ENCODE measurements around the gene TBXT.
"Not testable (repeated sequence)": the region's sequence is repeated elsewhere in the genome, so short reads cannot be mapped to it uniquely, and the experiment has no call there.

Gene TBXT

GRCh38 chr6:166167801-166168615 is at the start of gene TBXT:
Gene TBXT, minus strand, starts transcription at chr6:166167851. Its CDS starts 260 bp downstream, at chr6:166167591.
- peak in 1 of 2 experiments; percentile 9 for DNase-seq

GRCh38 chr6:166207284-166207561 is 39.6 kb upstream of the TBXT start:
- DNase-seq, result no peak

- no peak for DNase-seq
These were observed 39.0 kb upstream of the TBXT start for GRCh38 chr6:166206510-166207283.

- no peak for DNase-seq
These were observed 38.4 kb upstream of the TBXT start for GRCh38 chr6:166206066-166206465.

GRCh38 chr6:166204852-166205650 is 37.4 kb upstream of the TBXT start:
- DNase-seq, result no peak

- DNase-seq, result no peak
These were observed 36.1 kb upstream of the TBXT start for GRCh38 chr6:166203641-166204222.

GRCh38 chr6:166203003-166203640 is 35.5 kb upstream of the TBXT start:
- no peak for DNase-seq

- DNase-seq, result no peak
These were observed 34.7 kb upstream of the TBXT start for GRCh38 chr6:166202321-166202733.

- DNase-seq, result no peak
These were observed 34.2 kb upstream of the TBXT start for GRCh38 chr6:166201878-166202277.

GRCh38 chr6:166197361-166197760 is 29.7 kb upstream of the TBXT start:
- no peak for DNase-seq

GRCh38 chr6:166195860-166196238 is 28.2 kb upstream of the TBXT start:
- DNase-seq, result no peak

- DNase-seq, result no peak
These were observed 27.5 kb upstream of the TBXT start for GRCh38 chr6:166194914-166195859.

GRCh38 chr6:166192557-166192956 is 24.9 kb upstream of the TBXT start:
- no peak for DNase-seq

- DNase-seq, result no peak
These were observed 24.5 kb upstream of the TBXT start for GRCh38 chr6:166192136-166192535.

- no peak for DNase-seq
These were observed 12.1 kb upstream of the TBXT start for GRCh38 chr6:166179704-166180103.

GRCh38 chr6:166176106-166176505 is 8.5 kb upstream of the TBXT start:
- no peak for DNase-seq

GRCh38 chr6:166175093-166175492 is 7.4 kb upstream of the TBXT start:
- DNase-seq, result not testable (repeated sequence)

- DNase-seq, result no peak
These were observed 6.4 kb upstream of the TBXT start for GRCh38 chr6:166174031-166174430.

GRCh38 chr6:166173281-166173951 is 5.8 kb upstream of the TBXT start:
- DNase-seq, result no peak

GRCh38 chr6:166172546-166172945 is 4.9 kb upstream of the TBXT start:
- DNase-seq, result no peak

Measured in activated CD4-positive, alpha-beta T cell treated with anti-CD3 and anti-CD28 coated beads, Interleukin-2, amount 50 U/mL, for 4 hours (primary cell).